DOHH2 (cell line): ENCODE measurements around the gene TNS2.
"Not testable (repeated sequence)": the region's sequence is repeated elsewhere in the genome, so short reads cannot be mapped to it uniquely, and the experiment has no call there.

ENCODE experiments used
- H3F3A ChIP-seq: fragments of 200-600 bp; sonication (generic), shearing (Covaris generic); 2 replicates; pipeline ENCODE4 v1.6.0; 2016; ENCODE audit warnings: antibody characterized with exemption, mild to moderate bottlenecking; ENCODE audit not compliant: control insufficient read depth, insufficient read depth
- H3K27ac ChIP-seq: fragments of 200-600 bp; sonication (generic); 2 replicates; pipeline ENCODE4 v1.5.1; 2014; ENCODE audit warnings: low read depth, mild to moderate bottlenecking, low read length, moderate library complexity
- H3K27me3 ChIP-seq: fragments of 200-600 bp; sonication (generic); 2 replicates; pipeline ENCODE4 v1.6.1; 2014; ENCODE audit warnings: mild to moderate bottlenecking, low read length, mixed read lengths; ENCODE audit not compliant: control insufficient read depth
- H3K36me3 ChIP-seq: fragments of 200-600 bp; sonication (generic); 2 replicates; pipeline ENCODE4 v1.6.1; 2014; ENCODE audit warnings: mild to moderate bottlenecking, low read length, moderate library complexity, mixed read lengths; ENCODE audit not compliant: control insufficient read depth
- H3K4me1 ChIP-seq: fragments of 200-600 bp; sonication (generic); 2 replicates; pipeline ENCODE4 v1.6.1; 2014; ENCODE audit warnings: mild to moderate bottlenecking, low read length, mixed read lengths; ENCODE audit not compliant: control insufficient read depth
- H3K4me2 ChIP-seq: fragments of 200-600 bp; sonication (generic); 2 replicates; pipeline ENCODE4 v1.6.0; 2014; ENCODE audit warnings: mild to moderate bottlenecking, low read length, moderate library complexity
- H3K4me3 ChIP-seq: fragments of 200-600 bp; sonication (generic); 2 replicates; pipeline ENCODE4 v1.5.1; 2014; ENCODE audit warnings: mild to moderate bottlenecking, low read length, mixed read lengths
- H3K79me2 ChIP-seq: fragments of 200-600 bp; sonication (generic); 2 replicates; pipeline ENCODE4 v1.6.1; 2014; ENCODE audit warnings: mild to moderate bottlenecking, low read length, mixed read lengths; ENCODE audit not compliant: control insufficient read depth
- H3K9me2 ChIP-seq: fragments of 200-600 bp; sonication (generic); replicated peaks from 2 replicates; pipeline ENCODE4 v1.6.1; 2014; ENCODE audit warnings: mild to moderate bottlenecking, low read length, mixed read lengths; ENCODE audit not compliant: control insufficient read depth
- H3K9me3 ChIP-seq: fragments of 200-600 bp; sonication (generic); 2 replicates; pipeline ENCODE4 v1.6.1; 2014; ENCODE audit warnings: antibody characterized with exemption, low read length, mixed read lengths; ENCODE audit not compliant: control insufficient read depth, insufficient read depth
- H4K20me1 ChIP-seq: fragments of 200-600 bp; sonication (generic); 2 replicates; pipeline ENCODE4 v1.6.0; 2014; ENCODE audit warnings: low read depth, mild to moderate bottlenecking, antibody characterized with exemption, low read length, moderate library complexity; ENCODE audit not compliant: control insufficient read depth, insufficient read depth
- CTCF ChIP-seq: fragments of 200-600 bp; sonication (generic); IDR thresholded peaks from one replicate; pipeline ENCODE4 v1.5.1; 2014; ENCODE audit warnings: antibody characterized with exemption, mild to moderate bottlenecking, low read depth, low read length; ENCODE audit not compliant: poor library complexity, severe bottlenecking
- EZH2phosphoT487 ChIP-seq: fragments of 200-600 bp; sonication (generic); IDR thresholded peaks from 2 replicates; pipeline ENCODE4 v1.6.1; 2017; ENCODE audit warnings: borderline replicate concordance, mild to moderate bottlenecking, antibody characterized with exemption, low read length, moderate library complexity, mixed read lengths

TNS2 gene

DNA sequence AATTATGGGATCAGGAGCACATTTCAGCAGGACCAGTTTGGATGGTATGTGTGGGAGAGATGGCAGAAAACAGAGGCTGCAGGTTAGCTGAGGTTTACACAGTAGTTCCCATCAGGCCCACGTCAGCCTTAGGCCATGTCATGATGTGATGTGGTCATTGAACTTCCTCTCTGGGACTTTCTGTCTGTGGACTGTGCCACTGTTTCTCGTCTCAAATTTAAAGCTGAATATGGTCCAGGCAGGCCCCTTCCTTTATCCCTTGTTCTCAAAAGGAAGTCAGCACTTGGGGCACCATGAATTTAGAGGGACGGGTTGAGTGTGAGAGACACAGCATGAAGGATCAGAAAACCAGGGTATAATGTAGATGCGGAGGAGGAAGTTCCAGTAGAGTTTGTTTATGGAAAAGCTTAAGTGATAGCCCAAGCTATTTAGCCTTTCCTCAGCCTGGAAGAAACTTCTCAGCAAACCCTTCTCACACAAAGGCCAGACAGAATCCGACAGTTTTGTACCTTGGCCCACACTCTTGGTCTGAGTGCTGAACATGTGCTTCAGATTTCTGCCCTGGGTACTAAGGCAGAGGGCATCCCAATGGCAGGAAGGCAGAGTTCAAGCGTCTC, 44.0 kb downstream of the TNS2 start:
- Histone ChIP-seq H3K27ac (no peak overlapping the region), H4K20me1 (no peaks in the 10 kb centered on the region), H3K4me3 (no peak overlapping the region), H3K4me2 (no peak overlapping the region), H3F3A (peaks cover 8% of the 10 kb centered on the region), H3K36me3 (no peaks in the 10 kb centered on the region), H3K4me1 (peaks cover 22% of the 10 kb centered on the region), H3K9me2 (no peaks in the 10 kb centered on the region), H3K79me2 (no peaks in the 10 kb centered on the region), H3K27me3 (peaks cover 38% of the 10 kb centered on the region), H3K9me3 (no peaks in the 10 kb centered on the region)
- TF ChIP-seq CTCF, result no peak
- no peak for TF ChIP-seq EZH2phosphoT487

GRCh38 chr12:53094394-53094787, 44.5 kb downstream of the TNS2 start:
- H3K27me3 ChIP-seq, result peaks cover 38% of the 10 kb centered on the region
- no peak for TF ChIP-seq EZH2phosphoT487
- H3K27ac ChIP-seq, result no peak overlapping the region
- peaks cover 9% of the 10 kb centered on the region for H3F3A ChIP-seq
- H4K20me1 ChIP-seq, result no peaks in the 10 kb centered on the region
- no peaks in the 10 kb centered on the region for H3K9me3 ChIP-seq
- H3K36me3 ChIP-seq, result no peaks in the 10 kb centered on the region
- no peak overlapping the region for H3K4me2 ChIP-seq
- no peak overlapping the region for H3K4me3 ChIP-seq
- no peaks in the 10 kb centered on the region for H3K79me2 ChIP-seq
- H3K9me2 ChIP-seq, result no peaks in the 10 kb centered on the region
- H3K4me1 ChIP-seq, result peaks cover 27% of the 10 kb centered on the region

- H3K36me3 ChIP-seq, H3K4me3 ChIP-seq, H3K9me3 ChIP-seq, H3K79me2 ChIP-seq, H3K27ac ChIP-seq, H3K4me2 ChIP-seq, H3K9me2 ChIP-seq, H3F3A ChIP-seq, H4K20me1 ChIP-seq: not testable (repeated sequence)
- peaks cover 37% of the 10 kb centered on the region for H3K27me3 ChIP-seq
- H3K4me1 ChIP-seq, result peaks cover 27% of the 10 kb centered on the region
Measured at GRCh38 chr12:53094796-53095595, 45.1 kb downstream of the TNS2 start.

DNA sequence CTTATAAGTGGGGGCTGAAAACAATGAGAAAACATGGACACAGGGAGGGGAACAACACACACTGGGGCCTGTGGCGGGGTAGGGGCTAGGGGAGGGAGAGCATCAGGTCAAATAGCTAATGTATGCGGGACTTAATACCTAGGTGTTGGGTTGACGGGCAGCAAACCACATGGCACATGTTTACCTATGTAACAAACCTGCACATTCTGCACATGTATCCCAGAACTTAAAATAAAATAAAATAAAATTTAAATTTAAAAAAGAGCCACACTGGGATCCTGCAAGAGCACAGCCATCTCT, 45.7 kb downstream of the TNS2 start:
- Histone ChIP-seq H3K4me1 (peaks cover 27% of the 10 kb centered on the region), H3K27me3 (peaks cover 33% of the 10 kb centered on the region)
- not testable (repeated sequence) for H3K4me2 ChIP-seq, H3K36me3 ChIP-seq, H3K79me2 ChIP-seq, H3K27ac ChIP-seq, H3K9me2 ChIP-seq, H3K9me3 ChIP-seq, H3K4me3 ChIP-seq, H4K20me1 ChIP-seq, H3F3A ChIP-seq
